Measurements from ENCODE around the gene STPG1.

GRCh38 chr1:24309762-24310485 lies 103.7 kb downstream of the STPG1 start:
- TF ChIP-seq CTCF (conservative IDR thresholded peaks at IDR 0.05 in 1 of 2, IDR thresholded peaks at IDR 0.05 in 1 of 2; ENCODE audit: extremely low read depth in 1 of 2, insufficient read depth in 1 of 2, low read depth in 1 of 2, low read length in 2 of 2) (no peak), EZH2 (IDR thresholded peaks at IDR 0.05; ENCODE audit: borderline replicate concordance, low read length) (no peak)

Measured in mammary epithelial cell (primary cell).